NCI-H2029 (cell line): ENCODE results near the gene ARHGEF10L.

Source experiments
- DNase-seq: peaks from one replicate; lab custom pipeline; 2025; lab: John Stamatoyannopoulos, UW

ARHGEF10L gene

DNA sequence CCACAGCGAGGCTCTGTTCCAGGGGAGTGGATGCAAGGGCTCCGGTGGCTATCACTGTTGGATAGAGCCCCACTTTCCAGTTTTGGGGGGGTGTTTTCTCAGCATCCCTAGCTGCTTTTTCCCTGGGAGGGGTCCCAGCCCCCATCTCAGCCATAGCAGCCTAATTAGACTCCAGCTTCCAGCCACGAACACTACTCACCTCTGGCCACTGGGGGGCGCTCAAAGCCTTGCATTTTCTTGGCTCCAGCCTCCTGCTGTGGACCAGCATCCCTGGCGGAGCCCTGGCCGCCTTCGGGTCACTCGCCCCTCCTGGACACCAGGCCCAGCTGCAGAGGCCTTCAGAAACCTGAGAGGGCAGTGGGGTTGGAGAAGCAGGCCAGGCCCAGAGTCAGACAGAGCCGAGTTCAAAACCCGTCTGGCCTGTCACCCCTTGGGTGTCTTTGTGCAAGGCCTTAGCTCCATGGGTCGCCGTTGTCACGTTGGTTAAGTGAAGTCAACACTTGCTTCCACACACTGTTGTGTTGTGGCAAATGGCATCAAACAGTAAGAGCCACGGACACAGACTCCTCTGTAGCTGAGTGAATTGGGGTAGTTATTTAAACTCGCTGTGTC is 122.2 kb downstream of the ARHGEF10L start:
- DNase-seq = peak; percentile 10

DNA sequence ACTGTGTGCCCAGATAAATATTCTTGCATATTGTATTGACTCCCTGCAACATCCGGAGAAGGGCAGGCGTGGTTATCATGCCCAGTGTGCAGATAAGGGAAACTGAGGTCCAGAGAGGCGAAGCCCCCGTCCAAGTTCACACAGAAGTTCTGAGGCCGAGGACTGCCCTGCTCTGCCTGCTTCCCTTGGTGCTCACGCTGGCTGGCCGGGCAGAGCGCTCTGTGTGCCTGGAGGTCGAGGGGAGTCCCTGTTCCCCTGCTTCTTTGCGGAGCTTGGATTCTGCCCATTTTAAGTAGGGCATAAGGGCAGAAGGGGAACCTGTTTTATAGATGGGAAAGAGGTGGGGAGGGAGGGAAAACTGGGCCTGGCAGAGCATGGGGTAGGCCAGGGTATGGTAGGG is 122.8 kb downstream of the ARHGEF10L start:
- DNase-seq = no peak

DNA sequence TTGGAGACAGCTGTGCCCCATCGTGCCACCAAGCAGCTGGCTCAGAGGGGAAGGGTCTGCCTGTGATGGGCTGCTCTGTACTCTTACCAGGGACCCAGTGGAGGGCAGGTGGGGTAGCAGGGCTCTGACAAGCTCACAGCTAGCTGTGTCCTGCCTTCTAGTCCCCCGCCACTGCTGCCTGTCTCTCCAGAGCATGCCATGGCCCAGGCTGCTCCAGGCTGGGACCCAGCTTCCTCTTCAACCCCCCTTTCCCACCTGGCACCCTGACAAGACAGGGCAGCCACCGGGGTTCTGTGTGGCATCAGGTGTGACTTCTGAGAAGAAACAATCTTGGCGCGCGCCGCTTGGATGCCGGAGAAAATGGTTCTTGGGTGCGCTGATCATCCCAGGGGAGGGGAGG is 123.3 kb downstream of the ARHGEF10L start:
- DNase-seq = no peak

DNA sequence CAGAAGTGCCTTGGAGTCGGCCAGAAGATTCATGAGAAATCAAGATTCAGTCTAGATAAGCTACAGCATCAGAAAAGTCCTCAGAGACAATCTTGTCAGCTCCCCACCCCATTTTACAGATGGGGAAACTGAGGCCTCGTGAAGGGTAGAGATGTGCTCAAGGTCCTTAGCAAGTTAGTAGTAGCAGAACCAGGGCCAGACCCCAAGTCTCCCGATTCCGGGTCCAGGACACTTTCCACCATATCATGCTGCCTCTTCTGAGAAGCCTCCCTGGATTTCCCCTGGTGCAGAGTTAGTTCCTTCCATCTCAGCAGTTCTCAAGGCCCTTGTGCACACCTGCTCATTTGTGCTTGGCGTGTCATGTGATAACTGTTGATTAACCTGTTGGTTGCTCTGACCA is 124.1 kb downstream of the ARHGEF10L start:
- DNase-seq = no peak

DNA sequence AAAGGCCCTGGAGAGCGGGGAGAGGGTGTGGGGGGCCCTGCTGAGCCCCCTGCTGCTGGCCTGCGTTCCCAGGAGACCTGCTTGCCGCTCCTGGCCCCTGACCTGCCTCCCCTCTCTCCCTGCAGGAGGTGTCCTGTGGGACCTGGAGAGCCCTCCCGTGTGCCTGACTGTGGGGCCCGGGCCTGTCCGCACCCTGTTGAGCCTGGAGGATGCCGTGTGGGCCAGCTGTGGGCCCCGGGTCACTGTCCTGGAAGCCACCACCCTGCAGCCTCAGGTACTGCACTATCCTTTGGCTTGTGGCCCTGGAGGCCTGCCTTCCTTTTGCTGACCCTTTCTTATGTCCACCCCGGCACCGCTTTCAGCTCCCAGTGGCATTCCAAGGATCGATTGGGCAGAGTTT is 124.8 kb downstream of the ARHGEF10L start:
- no peak for DNase-seq

DNA sequence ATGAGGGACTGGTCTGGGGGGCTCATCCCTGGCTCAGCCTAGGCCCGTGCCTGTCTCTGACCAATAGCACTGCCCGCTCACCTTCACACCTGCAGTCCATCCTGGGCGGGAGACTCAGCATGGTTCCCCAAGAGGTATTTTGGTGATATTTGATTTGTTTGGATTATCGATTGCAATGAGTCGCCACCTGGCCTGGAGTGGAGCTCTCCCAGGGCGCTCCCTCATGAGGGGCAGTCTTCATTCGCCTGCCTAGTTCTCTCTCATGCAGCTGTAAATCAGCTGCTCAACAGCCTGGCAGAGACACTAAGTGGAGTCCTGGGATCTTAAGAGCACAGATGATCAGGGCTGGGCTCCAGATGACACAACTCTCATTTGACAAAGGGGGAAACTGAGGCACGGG is 125.6 kb downstream of the ARHGEF10L start:
- DNase-seq = no peak

DNA sequence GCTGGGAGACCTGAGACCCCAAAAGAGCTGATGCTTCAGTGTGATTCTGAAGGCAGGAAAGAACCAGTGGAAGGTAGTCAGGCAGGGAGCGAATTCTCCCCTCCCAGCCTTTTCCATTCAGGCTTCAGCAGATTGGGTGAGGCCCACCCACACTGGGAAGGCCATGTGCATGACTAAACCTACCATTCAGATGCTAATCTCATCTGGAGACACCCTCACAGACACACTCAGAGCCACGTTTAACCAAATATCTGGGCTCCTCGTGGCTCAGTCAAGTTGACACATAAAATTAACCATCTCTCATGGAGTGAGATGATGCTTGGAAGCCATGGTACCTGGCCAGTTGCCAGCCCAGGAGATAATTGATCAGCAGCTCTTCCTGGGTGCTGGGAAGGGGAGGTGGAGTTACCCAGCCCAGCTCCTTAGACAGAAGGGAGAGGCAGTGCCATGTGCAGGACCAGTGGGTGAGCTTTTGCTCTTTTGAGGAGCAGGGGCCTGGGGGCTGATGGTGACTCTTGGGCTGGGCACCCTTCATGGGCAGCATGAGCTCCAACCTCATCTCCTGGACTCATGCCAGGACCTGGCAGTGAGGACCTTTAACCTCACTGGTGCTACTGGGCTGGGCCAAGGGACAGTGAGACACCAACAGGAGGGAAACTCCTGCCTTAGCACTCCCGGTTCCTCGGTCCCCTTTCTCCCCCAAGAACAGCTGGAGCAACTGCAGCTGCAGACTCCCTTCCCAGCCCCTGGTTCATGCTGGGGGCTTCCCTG is 126.6 kb downstream of the ARHGEF10L start:
- DNase-seq = peak; percentile 62

DNA sequence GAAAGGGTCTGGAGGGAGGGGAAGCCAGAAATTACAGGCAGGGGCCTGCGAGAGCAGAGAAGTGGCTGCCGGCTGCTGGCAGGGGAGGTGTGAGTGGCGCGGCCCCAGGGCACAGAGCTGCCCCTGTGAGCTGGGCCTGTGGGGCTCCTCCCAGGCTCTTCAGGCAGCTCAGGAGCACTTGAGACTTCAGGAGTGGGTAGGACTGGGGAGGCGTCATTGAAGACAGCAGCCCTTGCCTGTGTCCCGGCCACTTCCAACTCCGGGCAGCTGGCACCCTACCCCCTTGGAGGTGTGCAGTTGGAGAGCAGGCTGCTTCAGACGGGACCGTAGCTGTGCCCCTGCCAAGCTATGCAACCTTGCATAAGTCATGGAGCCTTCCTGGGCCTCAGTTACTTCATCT is 128.1 kb downstream of the ARHGEF10L start:
- DNase-seq = peak; percentile 24

DNA sequence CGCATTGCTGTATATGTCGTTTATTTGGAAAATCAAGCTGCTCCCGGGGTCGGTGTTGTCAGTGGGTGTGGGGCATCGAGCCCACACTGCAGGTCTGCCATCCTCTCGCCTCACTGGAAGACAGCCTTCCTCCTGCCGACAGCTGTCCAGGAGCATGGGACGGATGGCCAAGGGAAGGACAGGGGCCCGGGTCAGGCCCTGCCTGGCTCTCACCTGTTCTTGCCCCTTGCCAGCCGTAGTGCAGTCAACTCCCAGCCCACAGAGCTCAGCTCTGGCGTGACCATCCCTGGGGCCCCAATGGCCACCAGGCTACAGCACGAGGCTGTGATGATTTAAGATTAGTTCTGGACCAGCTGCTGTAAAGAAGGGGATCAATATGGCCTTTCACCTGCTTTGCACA is 128.7 kb downstream of the ARHGEF10L start:
- DNase-seq = no peak

DNA sequence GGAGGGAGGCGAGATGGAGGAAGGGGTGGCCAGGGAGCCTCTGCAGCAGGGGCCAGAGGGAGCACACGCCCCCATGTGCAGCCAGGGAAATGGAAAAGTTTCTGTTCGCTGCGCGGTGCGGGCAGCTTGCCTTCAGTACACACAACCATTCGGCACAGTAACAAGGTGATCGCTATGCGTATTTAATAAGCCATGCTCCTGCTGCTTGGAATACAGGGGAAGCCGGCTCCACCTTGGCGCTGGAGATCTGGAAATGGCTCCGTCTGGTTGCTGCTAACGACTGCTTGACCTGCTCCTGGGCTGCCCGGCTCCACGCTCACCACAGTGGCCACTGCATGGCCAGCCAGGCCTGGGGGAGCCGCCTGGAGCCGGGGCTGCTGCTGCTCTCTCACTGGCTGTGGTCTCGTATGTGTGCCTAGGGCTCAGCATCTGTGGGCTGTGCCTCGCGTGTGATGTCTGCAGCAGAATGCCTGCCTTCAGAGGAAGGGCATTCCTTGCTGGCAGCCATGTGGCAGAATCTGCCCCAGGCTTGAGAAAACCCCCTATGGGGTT is 129.2 kb downstream of the ARHGEF10L start:
- DNase-seq = no peak

DNA sequence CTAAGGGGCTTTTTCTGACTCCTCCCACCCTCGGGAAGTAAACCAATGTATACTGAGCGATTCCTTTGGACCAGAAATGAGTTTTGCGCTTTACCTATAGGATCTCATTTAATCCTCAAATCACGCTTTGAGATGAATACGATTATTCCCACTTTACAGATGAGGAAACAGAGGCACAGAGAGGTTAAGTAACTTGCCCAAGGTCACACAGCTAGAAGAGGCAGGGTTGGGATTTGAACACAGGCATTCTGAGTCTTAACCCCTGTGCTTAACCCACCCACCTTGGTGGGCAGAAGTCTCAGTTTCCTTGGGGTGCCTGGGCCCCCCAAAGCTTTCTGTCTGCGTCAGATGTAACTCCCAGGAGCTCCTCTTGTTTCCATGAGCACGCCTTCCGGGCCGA is 129.8 kb downstream of the ARHGEF10L start:
- no peak for DNase-seq

DNA sequence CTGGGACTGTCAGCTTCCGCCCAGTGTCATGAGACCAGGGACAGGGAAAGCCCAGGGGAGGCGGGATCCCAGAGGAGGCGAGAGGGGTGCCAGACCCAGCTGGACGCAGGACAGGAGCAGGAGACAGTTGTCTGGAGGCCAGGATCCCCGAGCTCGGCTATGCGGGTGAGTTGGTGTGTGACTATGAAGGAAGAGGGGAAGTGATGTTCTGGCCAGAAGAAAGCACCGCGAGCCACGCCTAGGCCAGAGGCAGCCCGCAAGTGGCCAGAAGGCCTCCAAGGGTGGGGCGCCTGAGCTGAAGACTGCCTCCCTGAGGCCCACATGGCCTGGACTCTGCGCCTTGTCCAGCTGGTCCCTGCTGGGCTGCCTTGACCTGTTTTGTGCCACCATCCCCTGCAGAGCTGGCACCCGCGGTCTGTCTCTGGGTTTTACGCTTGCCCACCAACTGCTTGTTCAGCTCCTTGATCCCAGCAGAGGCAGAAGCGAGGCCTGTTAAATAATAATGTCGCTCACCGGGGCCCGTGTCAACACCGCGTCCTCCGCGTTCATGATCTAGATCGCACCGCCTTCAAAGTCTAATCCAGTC is 130.5 kb downstream of the ARHGEF10L start:
- no peak for DNase-seq

DNA sequence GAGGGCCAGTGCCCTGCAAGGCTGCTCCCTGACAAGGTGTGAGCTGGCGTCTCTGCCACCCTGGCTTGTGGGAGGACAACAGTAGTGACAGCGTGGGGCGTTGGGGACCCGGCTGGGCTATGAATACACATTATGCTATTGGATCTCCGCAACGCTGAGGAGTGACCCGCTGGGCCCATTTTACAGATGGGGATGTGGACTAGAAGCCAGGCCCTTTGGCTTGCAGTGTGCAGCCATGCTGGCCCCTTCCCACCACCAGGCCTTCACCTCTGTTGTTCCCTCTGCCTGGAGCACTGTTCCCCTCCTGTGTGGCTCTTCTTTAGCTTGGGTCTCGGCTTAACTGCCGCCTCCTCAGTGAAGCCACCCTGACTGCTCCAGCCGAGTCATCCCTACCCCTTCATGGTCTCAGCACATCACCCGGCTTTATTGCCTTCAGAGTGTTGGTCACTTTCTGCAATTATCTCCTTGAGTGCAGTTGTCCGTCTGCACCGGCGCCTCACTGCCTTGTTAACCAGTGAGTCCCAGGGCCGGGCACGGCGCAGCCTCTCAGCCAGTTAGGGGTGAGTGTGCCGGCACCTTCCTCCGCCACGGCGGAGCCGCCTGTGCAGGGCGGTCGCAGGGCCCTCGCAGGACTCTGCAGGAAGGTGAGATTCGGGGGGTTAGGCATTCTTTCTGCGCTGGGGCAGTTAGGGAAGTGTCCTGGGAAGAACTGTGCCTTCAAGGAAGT is 131.3 kb downstream of the ARHGEF10L start:
- DNase-seq = no peak

DNA sequence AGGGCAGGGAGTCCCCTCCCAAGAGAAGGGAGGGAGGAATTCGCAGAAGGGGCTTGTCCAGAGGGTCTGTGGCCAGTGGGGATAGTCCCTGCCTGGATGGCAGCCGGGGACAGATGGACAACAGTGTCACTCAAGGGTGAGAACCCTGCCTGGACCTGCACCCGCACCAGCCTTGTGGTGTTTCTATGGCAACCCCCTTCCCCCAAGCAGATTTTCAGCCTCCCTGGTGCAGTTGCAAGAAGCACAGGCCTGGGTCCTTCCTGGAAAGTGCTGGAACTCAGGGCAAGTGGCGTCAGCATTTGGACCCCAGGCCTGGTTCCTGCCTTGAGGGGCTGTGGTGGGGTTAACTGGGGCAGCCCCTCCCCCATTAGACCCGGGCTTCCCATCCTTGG is 131.8 kb downstream of the ARHGEF10L start:
- DNase-seq = no peak

DNA sequence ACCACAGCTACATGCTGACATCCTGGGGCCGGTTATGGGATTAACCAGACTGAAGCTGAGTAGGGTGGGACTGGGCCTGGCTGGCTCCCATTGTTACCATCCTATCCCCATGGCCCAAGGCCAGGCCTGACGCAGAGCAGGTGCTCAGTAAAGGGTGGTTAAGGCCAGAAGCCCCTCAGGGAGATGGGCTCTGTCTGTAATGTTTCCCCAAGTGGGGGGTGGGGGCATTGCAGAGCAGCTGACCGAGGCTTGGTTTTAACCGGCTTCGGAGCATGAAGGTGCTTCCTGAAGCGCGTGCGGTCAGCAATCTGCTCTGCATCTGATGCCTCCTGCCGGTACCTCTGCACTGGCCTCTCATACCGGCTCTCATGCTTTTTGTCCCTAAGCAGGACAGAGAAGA is 132.2 kb downstream of the ARHGEF10L start:
- DNase-seq = peak; percentile 58

DNA sequence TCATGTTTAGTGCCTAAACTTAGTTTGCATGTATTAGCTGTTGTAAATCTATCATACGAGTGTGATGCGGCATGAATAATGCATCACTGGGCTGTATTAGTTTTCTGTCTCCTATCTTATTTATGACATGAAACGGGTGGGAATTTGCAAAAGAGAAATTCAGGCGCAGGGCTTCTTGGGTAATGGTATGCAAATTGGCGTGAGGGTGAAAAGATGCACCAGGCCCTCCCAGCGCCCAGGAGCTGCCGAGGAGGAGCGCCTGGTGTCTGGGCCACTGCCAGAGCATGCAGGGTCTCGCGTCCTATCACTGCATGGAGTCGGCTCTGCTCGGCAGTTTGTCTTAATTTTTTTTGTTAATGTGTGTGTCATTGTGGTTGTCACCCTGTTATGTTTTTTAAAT is 132.7 kb downstream of the ARHGEF10L start:
- no peak for DNase-seq

DNA sequence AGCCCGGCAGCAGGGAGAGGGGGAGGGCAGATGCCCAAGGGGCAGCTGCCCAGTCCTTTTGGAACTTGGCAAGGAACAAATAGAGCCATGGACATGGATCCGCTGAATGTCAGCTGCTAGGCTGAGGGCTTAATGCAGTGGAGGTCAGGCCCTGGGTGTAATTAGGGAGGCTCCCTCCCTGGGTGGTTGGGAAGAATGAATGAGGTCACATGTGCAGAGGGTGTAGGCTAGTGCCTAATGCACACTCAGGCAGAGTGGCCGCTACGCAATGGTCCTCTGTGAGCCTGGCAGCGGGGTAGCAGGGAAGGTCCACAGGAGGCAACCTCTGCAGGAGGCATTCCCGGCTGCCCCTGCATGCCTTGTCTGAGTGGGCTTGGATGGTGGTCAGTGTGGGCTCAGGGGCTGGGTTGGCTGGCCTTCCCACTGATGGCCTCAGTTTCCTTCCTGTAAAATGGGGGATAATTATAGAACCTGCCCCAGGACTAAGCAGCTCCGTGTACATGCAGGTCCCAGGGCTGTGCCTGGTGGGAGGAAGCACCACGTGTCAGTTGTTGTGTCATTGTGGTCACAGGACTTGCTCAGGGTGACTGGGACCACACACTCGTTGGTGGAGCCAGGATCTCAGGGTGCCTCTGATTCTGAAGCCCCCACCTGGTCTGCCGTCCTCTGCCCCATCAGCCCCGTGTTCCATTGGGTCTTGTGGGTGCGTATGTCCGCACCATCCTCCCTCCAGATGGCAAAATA is 134.0 kb downstream of the ARHGEF10L start:
- no peak for DNase-seq

DNA sequence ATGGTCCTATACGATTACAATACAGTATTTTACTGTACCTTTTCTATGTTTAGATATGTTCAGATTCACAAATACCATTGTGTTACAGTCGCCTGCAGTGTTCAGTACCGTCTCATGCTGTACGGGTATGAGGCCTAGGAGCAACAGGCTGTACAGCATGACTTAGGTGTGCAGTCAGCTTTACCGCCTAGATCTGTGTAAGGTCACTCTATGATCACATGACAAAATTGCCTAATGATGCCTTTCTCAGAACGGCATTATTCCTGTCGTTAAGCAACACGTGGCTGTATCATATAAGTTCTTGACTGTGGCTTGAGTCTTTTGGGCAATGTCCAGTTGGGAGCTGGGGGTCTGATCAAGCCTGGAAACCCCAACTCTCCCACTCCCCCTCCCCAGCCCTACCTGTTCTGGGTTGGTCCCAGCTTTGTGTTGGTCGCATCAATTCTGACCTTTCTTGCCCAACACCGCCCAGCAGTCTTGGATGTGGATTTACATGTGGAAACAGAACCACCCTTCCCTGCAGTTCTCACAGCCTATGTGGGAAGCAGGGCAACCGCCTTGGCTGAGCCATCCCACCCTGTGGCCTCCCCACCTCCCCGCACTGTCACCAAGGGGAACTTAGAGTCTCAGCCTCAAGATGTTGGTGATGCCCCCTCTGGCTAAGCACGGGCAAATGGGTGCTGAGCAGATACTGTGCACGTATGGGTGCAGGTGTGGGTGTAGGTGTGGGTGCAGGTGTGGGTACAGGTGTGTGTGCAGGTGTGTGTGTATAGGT is 135.4 kb downstream of the ARHGEF10L start:
- no peak for DNase-seq

DNA sequence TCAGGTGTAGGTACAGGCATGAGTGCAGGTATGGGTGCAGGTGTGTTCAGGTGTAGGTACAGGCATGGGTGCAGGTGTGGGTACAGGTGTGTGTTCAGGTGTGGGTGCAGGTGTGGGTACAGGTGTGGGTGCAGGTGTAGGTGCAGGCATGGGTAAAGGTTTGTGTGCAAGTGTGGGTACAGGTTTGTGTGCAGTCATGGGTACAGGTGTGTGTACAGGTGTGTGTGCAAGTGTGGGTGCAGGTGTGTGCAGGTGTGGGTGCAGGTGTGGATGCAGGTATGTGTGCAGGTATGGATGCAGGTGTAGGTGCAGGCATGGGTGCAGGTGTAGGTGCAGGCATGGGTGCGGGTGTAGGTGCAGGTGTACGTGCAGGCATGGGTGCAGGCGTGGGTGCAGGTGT is 136.2 kb downstream of the ARHGEF10L start:
- no peak for DNase-seq

DNA sequence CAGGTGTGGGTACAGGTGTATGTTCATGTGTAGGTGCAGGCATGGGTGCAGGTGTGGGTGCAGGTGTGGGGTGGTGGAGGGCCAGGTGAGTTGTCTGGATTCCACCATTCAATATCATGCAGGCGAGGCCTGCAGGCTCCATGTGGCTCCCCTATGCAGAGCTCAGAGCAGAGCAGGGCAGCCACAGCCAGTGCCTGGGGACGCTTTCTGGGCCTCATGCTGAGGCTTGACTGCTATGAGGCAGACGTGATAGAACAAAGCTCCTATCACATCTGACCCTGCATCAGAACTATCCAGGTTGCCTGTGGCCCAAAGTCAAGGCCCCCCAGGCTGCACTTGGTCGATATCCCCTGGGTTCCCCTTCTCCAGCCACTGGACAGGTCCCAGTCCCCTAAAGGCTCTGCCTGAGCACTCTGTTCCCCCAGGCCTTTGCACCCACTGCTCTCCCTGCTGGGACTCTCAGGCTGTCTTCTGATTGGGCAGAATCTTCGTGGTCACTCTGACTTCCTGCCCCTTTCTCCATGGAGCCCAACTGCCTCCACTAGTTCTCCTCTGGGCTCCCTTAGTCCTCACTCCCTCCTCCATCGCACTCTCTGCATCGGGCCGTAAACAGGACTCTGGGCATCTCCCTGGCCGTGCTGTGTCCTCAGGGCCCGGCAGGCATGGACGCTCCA is 137.0 kb downstream of the ARHGEF10L start:
- no peak for DNase-seq
